Inflammatory macrophage treated with lipopolysaccharide for 1 hour (primary cell): ENCODE data around the gene SLC39A1.

Experiments
- DNase-seq, 2 donors: peaks; one replicate each; pipeline ENCODE4 v3.0.0-alpha.2; 2020 to 2022

SLC39A1 gene

DNA sequence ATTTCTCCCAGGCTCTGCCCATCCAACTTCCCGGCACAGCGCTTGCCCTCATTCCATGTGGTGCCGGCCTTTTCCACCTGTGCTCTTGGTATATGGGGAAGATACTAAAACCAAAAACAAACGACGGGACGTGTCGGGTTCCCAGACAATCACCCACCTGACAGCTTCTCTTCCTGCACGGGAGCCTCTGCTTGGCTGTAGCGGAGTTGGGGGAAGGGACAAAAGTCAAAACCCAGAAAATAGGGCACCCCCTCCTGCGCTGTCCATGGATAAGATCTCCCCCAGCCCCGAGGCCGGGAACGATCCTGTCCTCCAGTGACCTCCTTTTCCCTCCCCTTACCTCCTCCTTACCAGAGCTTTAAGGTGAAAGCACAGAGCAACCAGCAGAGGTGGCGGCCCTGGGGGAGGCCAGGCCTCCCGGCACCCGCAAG lies 13.5 kb upstream of the SLC39A1 start:
- no peak for DNase-seq

DNA sequence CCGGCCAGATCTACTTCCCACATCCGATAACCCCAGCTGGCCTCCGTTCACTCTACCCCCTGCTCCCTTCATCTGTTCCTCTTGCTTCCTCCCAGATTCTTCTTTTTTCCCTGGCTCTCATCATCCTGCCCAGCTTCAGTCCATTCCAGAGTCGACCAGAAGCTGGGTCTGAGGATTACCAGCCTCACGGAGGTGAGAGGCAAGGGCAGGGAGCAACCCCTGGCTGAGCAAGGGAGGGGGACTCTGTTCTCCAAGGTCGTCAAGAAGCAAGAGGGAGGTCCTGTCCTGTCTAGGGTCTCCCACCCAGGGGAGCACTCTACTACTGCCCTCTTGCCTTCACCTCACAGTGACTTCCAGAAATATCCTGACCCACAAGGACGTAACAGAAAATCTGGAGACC lies 10.2 kb upstream of the SLC39A1 start:
- no peak for DNase-seq

DNA sequence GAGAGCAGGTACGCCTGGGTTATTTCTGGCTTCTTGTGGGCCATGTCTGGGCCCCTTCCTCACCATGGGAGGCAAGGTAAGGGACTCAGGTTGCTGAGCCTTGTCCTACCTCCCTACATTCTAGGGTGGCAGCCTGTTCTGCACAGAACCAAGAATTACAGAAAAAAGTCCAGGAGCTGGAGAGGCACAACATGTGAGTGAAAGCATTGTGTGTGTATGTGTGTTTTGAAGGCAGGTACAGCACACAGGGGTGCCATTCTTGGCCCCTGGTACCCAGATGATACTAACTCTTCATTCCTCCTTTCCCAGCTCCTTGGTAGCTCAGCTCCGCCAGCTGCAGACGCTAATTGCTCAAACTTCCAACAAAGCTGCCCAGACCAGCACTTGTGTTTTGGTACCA lies 9.7 kb upstream of the SLC39A1 start:
- no peak for DNase-seq

DNA sequence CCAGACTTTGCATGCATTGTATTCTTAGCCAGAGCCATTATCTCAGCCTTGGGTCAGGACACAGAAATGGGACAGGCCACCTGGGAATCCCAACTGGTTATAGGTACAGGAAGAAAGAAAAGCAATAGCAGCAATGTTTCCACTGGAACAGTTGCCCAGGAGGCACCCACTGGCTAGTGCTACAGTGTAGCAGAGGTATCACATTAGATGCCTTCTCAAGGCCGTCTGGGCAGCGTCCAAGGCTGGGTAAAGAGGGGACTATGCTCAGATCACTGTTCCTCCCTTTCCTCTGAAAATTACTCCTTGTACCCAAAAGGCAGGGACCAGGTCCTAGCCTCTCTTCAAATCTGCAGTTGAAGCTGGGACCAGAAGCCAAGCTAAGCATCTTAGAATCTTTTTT lies 7.0 kb upstream of the SLC39A1 start:
- no peak for DNase-seq

DNA sequence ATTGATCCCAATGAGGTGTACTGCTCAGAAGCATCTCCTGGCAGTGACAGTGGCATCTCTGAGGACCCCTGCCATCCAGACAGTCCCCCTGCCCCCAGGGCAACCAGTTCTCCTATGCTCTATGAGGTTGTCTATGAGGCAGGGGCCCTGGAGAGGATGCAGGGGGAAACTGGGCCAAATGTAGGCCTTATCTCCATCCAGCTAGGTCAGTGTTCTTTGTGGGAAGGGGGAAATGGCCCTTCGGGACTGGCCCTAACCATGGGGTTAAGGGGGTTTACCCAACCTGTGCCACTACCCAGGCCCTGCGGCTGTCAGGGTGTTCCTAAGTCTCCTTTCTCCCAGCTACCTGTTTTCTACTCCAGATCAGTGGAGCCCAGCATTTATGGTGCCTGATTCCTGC lies 5.6 kb upstream of the SLC39A1 start:
- DNase-seq, result no peak

DNA sequence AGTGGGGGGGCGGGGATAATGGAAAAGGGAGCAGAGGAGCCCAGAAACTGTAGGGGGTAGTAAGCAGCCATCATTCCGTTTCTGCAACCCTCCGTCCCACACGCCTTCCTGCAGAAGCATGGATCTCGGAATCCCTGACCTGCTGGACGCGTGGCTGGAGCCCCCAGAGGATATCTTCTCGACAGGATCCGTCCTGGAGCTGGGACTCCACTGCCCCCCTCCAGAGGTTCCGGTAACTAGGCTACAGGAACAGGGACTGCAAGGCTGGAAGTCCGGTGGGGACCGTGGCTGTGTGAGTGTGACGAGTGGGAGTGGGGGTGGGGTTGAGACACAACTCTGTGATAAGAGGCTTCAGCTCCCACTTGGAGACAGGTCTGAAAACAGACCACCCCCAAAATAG lies 5.1 kb upstream of the SLC39A1 start:
- no peak for DNase-seq

DNA sequence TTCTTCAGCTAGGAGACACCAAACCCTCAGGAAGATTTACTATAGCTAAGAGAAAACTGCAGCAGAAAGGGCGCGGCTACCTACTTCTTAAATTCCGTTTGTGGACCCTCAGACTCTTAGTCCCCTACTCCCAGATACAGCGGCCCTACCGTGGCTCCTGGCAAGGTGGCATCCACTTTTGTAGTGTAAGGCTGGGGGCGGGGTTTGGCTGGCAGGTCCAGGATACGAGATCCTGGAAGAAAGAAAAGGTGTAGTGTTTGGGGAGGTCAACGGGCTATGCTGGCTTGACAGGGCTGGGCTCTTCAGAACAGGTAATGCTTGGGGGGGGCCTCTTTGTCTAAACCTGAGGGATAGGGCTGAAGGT lies 4.6 kb upstream of the SLC39A1 start:
- no peak for DNase-seq

DNA sequence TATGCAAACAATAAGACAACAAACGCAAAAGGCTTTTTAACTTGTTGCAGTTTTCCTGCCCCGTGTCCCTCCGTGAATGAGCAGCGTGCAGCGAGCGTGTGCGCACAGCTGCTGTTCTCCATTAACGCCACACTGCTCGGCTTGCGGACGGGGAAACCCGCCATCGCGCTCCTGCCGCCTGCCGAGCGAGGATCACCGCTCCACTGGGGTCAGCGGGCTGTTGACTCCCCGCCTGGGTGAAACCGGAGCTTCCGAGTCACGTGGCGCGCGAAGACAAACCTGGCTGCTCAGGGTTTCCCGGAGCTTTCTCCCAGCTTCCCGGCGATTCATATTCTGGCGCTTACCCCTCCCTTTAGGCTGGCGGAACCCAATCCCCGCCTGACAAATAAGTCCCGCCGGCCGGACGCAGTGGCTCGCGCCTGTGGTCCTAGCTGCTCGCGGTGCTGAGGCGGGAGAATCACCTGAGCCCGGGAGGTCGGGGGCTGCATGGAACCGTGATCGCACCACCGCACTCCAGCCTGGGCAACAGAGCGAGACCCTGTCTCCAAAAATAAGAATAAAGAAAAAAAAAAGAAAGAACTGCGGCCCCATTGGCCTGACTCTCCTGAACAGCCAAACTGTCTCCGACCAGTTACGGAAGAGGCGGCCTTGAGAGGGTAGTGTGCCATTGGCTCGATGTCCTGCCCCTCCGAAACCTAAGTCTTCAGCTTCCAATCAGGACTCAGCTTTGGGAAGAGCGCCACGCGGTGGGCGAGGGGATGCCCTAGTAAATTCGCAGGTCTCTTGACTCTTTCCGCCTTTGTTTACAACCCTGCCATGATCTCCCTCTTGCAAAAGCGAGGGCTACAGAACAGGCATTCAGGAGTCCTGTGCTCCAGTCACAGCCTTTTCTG lies 4.0 kb upstream of the SLC39A1 start, which contains the start of gene CREB3L4:
CREB3L4 (plus strand) TSS at position 796 of the 893 bp plus-strand sequence. CDS start 624 bp downstream, outside the sequence.
- peak; percentile 94 to 95 for DNase-seq

DNA sequence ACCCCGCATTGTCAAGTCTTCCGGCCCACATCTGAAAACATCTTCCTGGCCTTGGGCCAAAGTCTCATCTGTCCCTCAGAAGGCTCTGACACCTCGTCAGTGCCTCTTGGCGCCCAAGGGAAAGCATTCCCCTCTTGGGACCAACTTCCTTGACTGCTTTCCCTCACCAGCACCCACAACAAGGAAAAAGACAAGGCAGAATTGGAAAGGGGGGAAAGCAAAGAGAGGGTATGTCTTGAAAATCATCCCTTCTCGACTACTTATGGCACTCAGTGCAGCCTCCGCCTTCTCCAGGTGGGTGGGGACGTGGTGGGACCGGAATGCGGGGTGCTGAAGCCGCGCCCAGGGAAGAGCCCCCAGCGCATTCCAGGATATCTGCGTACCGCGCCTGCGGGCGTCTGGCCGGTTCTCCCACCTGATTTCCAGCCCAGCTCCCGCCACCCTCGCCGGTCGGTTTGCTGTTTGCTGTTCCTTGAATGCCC lies 554 bp upstream of the SLC39A1 start:
- DNase-seq, result no peak

DNA sequence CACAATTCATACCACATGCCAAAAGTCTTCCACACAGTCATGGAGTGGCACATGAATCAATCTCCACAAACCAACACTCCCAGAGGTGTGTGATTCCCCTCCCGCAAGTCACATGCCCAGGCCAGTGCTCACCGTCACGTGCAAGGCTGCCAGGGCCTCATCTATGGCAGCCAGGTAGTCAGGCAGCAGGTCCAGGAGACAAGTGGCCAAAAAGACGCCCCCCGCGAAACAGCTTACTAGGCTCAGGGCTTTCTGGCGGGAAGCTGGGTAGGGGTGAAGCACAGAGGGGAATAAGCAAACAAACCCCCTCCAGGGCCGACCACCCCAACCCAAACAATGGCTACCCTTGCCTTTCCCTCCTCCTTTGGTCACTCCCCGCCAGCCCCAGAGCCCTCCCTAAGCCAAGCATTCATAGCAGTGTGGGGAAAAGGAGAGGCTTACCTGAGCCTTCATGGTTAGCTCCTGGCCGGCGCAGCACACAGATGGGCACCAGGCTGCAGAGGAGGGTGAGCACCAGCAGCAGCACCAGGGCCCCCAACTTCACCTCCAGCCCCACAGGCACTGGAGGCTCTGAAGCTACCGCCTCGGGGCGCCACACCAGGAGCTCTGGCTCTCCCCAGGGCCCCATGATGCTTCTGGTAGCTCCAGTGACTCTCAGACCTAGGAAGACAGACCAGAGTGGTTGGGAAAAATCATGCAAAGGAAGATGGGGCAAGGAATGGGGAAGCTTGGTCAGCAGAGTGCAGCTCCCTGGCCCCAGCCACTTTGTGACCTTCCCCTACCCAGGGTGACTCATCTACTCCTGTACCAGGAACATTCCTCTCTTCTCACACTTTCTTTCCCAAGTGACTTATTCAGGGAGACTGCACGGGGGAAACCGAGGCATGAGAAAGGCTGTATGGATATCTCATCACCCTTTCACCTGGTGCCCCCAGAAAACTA lies 978 bp downstream of the SLC39A1 start:
- DNase-seq, result peak; percentile 71 to 74

DNA sequence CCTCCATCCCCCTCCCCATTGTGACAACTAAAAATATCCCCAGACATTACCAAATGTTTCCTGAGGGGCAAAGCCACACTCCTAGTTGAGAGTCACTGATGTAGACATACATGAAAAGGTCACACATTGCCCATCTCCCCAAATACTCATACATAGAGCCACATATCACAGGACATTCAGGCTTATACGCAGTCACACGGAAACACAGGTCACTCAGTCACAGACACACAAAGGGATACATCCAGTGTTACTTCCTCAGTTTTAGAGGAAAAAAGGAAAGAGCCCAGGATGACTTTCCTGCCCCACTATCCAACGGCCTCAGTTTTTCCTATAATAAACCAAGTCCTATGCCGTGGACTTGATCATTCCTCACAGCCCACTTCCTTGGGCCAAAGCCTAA lies 1.9 kb downstream of the SLC39A1 start:
- DNase-seq, result no peak

DNA sequence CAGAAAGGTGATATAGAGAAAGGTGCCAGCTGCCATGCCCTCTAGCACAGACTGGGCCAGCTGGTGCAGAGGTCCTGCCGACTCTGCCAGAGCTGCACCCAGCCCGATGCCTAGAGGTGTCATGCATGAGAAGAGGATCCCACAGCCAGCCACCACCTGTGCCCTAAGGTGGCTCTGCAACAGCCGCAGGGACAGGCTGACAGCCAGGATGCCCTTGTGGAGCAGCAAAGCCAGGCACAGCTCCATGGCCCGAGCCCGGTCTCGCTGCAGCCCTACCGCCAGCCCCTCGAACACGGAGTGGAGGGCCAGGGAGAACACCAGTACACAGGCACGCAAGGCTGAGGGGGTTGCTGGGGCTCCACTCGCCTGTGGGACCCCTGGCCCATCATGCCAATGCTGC lies 3.1 kb downstream of the SLC39A1 start:
- no peak for DNase-seq

DNA sequence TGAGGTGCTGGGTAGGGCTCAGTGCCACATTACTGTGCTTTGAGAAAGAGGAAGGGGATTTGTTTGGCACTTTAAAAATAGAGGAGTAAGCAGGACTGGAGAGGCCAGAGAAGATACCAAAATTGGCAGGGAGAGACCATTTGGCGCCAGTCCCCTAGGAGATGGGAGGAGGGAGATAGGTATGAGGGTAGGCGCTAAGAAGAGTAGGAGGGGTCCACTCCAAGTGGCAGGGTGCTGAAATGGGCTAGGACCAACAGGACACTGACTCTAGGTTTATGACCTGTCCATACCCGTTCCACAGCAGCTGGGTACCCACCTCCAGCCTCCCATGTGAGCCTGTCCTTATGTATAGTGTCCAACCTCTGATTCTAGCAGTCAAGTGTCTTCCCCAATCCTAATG lies 3.9 kb downstream of the SLC39A1 start:
- DNase-seq, result no peak

DNA sequence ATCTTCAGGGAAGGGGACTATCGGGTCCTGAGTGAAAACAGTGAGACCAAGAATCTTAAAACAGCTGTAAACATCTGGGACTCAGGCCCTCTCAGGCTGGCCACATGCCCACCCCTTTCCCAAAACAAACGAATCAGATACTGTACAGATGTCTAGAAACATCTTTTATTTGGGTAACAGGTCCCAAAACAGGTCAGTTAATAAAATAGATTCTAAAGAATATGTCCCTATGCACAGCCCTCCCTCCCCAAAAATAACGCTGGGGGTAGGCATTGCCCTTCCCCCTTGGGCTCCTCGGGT lies 4.4 kb downstream of the SLC39A1 start:
- DNase-seq, result no peak

DNA sequence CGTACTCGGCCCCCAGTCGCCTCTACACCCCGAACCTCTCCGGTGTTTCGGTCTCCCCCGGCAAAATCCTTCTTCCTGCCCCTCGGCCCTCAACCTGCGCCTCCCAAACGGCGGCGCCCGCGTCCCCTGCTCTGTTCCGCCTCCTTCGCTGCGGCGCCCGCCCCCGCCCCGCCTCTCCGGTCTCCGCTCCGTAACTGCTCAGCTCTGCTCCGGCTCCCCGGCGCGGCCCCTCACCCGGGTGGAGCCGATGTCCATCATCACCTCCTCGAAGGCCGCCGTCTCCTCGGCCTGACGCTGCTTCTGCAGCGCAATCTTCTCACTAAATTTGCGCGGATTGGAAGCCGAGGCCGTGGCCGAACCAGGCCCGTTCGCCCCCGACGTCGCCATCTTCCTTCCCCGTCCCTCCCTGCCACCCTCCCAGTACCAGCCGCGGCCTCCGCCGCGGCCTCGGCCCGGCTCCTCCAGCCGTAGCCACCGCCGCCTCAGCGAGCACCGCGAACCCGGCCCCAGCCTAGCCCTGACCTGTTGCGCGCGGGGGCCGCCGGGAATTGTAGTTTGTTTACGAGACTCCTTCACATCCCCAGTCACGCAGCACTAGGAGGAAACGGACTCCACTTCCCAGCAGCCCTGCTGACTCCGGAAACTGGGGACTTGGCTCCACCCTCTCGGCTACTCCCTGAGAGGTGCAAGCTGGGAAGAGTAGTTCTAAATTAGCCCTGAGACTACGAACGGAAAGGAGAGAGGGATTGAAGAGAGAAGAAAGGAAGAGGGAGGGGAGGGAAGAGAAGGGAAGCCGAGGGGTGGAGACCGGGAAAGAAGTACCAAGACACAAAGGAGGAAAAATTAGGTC lies 5.0 kb downstream of the SLC39A1 start, which contains the start of gene CRTC2:
CRTC2 (minus strand) TSS at position 502 of the 850 bp plus-strand sequence; CDS start at position 387, 115 bp downstream.
- peak; percentile 97 to 98 for DNase-seq

DNA sequence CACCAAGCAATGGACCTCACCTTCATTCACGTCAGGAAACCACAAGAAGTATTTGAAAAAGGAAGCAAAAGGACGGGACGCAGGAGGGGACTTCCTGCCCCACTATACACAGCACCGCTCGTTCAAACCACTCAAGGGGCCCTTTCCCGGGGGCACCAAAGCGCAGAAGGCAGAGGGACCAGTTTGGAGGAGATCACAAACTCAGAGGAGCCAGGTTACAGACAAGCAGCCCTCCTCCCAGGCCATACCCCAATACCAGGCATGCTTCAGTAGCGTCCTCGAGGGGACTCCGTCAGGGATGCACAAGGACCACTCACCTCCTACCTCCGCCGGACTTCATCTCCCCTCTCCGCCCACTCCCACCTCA lies 5.6 kb downstream of the SLC39A1 start:
- DNase-seq, result peak; percentile 12 to 28

DNA sequence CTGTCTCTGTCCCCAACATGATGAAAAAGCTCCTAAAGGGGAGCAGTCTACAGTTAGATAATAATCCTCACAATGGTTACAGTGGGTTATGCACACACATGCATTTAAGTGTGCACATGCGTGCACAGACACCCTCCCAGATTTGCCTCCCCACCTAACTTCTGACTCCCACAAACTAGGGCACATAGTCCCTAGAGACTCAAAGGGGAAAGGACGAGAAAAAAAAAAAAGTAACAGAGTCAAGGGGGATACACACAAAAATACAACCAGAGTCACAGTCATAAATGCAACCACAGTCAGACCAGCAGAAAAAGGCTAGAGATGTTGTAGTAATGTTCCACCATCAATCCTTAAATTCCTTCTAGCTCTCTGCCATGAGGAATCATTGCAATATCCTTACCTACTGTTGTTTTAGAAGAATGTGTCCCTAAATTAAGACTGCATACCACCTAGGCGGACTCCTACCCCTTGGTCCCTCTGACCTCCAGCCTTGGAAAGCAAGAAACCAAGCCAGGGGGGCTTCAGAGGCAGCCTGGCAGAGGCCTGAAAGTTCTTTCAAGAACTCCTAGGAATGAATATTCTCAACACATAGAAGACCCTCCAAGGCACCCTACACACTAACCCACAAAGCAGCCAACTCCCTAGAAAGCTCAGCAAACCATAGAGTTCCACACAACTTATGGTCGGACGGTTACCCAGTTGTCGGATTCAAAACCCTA lies 6.2 kb downstream of the SLC39A1 start:
- DNase-seq, result no peak

DNA sequence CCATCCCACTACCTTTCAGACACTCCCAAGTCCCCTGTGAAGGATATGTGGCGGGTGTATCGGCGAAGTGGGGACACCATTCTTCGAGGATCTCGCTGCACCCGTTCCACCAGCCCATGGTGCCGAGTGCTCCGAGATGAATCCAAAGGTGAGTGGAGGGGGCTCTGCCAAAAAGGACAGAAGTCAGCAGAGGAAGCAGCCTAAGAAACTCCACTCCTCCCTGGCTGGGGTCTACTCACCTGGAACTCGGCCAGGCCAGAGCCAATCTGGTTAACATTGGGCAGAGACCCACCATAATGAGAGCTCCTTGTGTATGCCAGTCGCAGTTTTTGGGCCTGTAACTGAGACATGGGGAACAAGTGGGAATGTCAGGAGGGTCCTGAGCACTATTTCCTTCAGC lies 8.5 kb downstream of the SLC39A1 start:
- no peak for DNase-seq

DNA sequence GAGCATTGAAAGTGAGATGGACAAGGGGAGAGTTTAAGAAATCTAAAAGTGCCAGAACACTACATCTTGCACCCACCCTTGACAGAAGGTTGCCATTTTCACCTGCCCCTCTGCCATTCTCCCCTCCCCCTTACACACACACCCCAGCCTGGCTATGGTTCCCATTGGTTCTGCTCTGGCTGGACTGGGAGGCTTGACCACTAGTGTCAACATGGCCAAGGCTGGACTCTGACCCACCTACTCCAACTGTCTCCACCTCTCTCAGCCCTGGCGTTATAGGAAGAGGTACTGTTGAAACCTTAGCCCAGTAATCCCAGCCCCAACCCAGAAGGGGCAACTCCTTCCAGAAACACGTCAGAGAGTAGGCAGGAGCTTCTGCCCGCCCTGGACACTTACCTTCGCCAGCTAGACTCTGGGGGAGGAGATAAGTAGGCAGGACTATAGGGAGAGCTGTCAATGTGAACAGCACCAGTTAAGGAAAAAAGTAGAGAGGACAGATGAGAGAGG lies 9.4 kb downstream of the SLC39A1 start:
- no peak for DNase-seq

DNA sequence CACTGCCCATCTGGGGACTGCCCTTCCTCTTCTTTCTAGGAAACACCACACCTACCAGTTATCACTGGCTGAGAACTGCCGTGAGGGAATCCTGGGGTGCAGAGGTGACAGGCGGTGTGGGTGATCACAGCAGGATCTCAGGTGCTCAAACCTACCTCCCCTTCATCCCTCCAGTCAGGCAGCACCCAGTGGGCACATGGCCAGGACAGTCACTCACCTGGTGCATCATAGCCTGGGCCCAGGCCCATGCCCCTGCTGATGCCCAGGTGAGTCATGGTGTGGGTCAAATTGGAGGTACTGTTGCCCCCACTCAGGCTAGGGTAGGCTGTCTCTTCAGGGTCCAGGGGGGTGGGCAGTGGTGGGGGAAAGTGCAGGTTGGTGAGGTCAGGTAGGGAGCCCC lies 11.5 kb downstream of the SLC39A1 start:
- no peak for DNase-seq

DNA sequence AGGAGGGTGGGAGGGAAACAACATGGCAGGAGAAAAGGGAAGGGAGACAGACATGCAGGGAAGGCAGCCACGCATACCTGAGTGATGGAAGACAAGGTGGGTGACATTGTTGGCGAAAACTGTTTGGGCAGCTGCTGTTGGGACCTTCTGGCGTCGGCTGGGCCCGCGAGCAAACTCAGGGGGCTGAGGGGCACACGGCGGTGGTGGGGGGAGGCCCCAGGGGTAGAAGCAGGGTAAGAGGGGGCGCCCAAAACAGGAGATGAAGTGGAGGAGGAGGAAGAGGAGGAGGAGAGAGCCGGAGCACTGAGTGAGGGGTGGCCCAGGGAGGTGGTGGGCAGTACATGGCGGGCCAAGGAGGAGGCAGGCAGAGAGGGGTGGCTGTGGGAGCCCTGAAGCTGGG lies 12.2 kb downstream of the SLC39A1 start:
- no peak for DNase-seq
